Activated gamma-delta T cell (primary cell): ENCODE data around the gene SLAMF8.

Experiments
- DNase-seq: peaks from one replicate; lab custom pipeline; 2025; lab: John Stamatoyannopoulos, UW

The SLAMF8 gene

DNA sequence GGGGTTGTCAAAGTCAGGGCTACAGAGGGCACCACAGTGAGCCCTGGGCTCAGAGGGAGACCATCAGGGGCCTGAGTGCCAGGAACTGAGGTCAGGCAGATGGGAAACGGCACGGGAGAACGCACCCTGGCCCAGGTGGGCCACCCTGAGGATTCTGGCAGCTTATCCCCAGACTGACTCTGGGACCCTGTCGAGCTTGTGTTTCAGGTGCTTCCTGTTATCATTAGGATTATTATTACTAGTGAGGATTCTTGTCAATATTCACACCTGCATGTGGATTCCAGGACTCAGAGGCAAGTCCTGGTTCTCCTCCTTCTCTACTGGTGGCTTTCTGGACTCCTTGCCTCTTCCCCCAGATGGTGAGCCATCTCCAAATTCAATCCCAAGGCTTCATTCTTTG lies 20.6 kb downstream of the SLAMF8 start:
- DNase-seq, result no peak

DNA sequence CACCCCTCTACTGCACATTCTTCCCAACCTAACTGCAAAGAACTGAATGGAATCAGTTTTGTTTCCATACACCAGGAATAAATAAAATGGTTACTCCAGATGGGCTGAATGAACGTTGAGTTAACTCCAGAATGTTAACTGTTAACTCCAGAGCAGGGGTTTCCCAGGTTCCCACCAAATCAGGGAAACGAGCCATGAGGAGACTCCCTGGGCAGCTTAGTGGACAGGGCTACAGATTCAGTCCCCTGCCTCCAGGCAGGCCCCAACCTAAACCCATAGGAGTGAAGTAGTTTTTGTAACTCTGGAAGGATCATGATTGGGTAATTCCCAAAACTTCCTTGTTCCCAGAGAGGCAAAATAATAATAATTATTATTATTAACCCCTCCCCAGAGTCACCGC lies 21.7 kb downstream of the SLAMF8 start:
- no peak for DNase-seq

DNA sequence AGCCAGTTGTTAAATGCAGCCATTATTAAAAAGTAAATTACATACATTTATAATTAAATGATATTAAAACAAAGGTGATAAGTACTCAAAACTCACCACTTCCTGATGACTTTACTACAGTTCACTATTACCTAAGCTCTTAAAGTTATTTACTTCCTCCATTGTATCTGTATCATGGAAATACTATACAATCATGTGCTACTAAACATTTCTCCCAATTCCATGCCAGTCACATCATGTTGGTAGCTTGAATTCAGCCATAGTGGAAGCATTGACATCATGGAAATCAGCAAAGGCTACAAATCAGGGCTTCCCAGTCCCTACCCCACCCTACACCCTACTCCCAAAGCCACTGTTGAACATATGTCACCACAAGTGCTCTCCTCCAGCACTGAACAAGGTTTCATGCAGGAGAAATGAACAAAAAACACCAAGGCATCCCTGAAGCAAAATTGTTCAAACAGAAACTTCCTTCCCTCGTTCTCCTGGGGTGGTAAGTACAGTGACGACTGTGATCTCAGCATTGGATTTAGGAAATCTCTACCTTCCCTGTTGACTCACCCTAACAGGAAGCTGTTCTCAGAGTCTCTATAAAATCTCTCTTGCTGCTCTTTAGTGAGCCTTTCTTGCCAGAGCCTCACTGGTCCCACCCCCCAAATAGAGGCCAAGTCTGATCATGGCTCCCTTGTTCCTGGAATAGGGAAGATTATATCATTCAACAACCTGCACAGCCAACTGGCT lies 23.1 kb downstream of the SLAMF8 start:
- DNase-seq, result no peak

DNA sequence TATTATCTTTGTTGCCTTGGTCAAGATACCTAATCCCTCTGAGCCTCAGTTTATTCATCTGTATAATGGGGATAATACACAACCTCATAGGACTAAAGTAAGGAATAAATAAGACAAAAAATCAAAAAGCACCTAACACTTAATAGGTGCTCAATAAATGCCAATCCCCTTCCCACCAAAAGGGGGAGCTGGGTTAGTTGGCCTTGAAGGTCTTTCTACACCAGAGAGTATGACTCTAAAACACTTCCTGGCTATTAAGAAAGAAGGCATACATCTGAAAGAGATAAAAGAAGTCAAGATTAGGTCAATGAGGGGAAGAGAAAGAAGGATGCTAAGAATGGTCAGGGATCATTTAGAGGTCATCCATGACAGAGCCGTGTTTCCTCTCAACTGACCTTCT lies 24.7 kb downstream of the SLAMF8 start:
- DNase-seq, result no peak

DNA sequence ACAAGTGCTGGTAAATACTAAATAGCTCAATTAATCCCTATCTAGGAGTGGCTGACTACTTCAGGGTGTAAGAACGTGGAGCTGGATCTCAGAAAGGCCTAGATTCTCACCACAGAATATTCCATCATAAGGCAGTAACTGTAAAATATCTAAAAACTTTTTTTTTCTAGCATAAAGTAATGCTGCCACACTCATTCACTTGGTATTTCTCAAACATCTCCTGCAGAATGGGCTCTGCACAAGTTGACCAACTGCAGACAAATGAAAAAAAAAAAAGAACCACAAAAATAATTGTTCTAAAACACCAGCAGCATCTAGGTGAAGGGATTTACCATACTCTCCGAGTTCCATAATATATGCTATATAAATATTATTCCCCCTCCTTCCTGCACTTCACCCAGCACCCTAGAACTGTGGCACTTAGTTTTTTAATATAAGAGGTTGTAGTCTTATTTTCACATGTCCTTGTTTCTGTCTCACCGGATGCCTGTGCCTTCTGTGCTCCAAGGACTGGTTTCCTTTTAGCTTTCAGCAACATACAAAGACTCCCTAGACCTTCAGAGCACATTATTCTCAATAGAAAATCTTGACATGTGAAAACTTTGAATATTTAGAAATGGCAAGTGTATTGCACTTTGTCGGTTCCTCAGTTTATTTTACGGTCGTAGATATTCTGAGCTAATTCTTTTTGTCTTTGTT lies 26.9 kb downstream of the SLAMF8 start:
- no peak for DNase-seq

DNA sequence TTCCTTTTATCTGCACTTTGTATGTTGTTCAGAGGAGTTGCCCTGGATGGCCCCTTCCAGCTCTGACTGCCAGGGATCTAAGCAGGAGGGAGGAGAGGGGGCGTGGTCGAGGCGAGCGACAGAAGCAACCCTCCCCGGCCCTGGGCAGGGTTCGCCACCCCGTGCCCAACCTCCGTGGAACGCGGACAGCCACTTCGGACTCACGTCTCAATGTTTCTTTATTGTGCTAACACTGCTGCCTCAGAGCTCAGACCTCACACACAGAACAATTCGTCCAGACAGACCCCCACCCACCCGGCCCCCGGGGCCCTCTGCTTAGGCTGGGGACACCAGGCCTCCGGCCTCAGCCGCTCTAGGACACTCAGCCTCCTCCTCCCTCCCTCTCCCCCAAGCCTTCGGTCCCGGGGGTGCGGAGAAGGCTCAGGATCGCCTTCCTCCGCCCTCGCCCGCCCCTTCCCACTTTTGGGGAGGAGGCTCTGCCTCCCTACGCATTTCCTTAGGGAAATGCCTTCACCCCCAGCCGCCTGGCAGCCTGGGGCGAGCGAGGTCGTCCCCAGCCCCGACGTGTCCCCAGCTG lies 27.5 kb downstream of the SLAMF8 start:
- DNase-seq, result no peak

DNA sequence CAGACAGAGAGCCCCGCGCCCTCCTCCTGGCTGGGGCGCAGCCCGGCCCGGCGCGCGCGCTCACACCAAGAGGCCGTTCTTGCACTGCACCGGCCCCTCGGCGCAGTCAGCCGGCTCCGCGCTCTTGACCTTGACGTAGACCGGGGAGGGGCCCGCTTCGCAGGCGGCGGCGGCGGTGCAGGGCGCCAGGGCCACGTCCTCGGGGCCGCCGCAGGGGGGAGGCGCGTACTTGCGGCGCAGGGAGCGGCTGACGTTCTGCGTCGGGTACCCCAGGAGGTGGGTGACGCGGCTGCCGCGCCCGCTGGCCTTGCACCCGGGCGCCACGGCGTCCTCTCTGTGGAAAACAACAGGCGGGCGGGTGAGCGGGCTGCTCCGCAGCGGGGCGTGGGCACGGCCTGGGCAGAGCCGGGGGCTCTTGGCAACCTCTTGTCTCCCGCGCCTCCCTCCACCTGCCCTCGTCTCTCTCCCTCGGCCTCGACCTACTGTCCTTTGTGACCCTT lies 28.1 kb downstream of the SLAMF8 start:
- peak; percentile 64 for DNase-seq

DNA sequence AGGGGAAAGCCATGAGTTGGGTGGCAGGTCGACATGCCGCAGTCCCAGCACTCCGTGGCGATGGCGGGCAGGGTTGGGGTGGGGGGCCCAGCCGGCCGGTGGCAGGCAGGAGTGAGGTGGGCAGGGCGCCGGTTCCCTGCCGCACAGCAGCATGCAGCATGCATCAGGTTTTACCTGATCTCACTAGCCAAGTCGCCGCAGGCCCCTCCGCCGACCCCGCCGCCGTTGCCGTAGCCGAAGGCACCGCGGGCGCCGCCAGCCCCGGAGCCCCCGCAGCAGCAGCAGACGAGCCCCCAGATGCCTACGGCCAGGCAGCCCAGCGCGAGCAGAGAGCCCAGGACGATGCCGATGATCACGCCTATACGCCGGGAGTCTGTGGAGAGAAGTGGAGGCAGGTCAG lies 29.0 kb downstream of the SLAMF8 start:
- no peak for DNase-seq

DNA sequence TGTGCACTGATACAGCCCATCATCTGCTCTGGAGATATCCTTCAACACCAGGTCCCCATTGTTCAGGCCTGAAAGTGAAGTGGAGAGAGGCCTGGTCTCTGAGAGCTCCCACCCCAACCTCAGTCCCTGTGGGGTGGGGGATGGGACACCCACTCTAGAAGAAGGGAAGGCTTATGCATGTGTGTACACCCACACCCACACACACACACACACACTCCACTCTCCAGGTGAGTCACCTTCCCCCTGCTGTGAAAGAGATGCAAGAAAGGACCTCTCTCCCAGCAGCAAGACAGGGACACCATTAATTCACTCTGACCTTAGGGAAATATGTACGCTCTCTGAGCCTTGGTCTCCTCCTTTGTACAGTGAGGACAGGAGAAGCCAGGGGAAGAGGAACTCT lies 29.9 kb downstream of the SLAMF8 start:
- DNase-seq, result no peak

DNA sequence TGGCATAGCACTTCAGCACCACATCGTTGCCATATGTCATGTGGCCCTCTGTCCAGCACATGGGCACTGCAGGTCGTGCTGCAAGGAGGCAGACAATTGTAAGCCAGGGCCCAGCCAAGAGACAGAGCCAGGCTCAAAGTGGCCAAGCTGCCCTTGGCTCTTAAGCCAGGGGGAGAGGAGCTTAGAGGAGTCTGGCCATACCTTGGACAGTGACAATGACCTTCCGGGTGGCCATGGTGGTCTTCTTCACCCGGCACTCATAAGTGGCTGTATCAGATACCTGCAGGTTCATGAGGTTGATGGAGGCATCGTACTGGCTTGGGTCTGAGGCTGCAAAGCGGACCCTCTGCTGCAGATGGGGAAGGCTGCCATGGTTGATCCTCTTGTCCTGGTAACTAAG lies 31.2 kb downstream of the SLAMF8 start:
- no peak for DNase-seq

DNA sequence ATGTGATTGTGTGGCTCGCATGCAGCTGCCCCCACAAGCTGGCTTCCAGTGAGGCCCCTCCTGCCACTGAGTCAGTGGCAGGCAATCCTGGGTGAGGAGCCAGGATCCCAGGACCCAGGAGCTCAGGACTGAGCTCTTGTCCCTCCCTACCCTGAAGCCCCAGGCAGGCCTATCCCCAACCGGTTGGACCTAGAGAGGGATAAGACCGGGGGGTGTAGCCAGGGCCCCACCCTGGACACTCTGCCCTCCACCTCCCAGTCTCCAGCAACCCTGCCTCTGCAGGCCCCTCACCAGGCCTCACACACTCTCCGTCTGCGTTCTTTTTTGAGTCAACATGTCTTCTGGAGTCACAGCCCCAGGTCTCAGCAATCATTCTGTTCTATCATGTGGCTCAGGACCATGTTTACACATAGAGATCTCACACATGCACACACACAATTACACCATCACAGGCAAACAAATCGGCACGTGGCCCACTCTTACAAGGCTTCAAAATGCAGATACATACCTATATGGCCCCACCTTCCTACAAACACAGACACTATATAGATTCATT lies 33.2 kb downstream of the SLAMF8 start:
- no peak for DNase-seq

DNA sequence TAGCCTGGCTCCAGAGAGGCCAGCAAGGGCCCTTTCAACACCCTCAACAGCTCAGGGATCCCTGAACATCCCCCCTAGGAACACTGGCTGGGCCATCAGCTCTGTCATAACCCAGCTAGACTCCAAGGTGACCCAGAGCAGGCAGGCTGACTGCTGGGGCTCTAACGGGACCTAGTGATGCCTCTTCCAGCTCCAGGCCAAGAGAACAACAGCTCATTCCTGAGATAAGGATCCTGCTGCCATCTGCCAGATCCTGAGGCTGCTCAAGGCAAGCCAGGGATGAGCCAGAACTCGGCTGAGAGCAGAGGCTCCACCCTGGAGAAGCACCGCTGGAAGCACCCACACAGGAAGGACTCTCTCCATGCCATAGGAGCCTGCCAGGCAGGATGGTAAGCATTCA lies 33.8 kb downstream of the SLAMF8 start:
- no peak for DNase-seq

DNA sequence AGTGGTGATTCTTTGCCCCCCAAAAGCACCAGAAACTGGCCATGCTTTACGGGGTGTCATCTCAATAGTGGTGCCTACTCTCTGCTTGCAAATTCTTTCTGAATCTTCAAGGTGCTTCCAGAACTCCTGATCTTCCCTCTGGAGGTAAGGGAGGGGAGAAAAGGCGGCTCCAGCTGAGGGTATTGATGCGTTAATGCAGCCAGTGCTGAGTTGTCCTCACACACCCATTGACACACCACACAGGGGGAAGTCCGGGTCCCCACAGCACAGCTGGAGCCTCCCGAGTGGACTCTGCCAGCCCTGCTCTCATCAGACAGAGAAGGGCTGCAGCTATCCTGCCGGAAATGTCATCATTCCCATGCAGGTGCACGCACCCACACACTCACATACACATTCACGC lies 34.5 kb downstream of the SLAMF8 start:
- DNase-seq, result no peak

DNA sequence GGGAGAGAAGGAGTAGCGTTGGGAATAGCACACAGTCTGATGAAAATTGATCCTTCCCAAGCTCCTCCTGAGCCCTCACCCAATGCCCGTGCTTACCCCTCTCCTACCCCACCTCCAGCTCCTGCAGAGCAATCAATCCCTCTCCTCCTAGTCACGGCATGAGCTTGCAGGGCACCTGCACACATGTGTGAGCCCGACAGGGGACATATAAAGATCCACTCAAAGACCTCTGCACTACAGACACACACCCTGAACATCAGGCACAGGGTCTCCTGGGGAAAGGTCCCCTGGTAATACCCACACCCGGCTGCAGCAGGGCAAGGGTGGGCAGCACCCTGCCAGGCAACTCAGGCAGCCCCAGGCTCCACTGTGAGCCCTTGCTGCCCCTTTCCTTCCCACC lies 35.4 kb downstream of the SLAMF8 start:
- no peak for DNase-seq

DNA sequence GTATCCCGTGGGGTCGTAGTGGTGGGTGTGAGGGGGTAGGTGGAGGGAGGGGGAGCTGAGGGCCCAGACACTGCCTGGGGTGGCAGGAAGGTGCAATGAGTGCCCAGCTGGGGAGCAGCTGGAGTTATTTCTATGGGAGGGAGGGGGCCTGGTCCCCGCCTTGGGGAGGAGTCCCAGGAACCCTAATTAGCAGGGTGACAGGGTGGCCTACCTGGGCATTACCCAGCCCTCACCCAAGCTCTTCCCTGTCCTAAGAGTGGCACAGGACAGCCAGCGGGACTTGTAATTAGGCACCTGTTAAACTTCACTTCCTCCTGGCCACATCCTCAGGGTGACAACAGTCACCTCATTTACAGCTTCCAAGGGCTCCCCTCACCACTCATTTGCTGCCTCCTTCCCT lies 35.9 kb downstream of the SLAMF8 start, which contains the start of gene VSIG8:
VSIG8 (minus strand) TSS at position 101 of the 400 bp plus-strand sequence. CDS start 136 bp downstream, outside the sequence.
- no peak for DNase-seq

DNA sequence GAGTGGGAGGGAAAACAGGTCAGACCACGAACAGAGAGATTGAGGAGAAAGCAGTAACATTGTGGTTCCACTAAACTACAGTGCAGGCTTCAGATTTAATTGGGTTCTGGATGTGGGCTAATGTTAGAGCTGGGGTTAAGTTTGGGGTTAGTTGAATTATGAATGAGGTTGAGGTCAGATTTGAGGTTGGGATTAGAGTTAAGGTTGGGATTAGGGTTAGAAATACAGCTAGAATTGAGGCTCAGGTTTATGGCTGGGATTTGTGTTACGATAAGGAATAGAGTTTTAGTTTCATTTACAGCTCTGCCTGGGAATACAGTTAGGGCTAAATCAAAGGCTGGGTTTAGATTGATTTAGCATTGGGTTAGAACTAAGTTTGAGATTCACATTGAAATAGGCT lies 37.6 kb downstream of the SLAMF8 start:
- DNase-seq, result no peak

DNA sequence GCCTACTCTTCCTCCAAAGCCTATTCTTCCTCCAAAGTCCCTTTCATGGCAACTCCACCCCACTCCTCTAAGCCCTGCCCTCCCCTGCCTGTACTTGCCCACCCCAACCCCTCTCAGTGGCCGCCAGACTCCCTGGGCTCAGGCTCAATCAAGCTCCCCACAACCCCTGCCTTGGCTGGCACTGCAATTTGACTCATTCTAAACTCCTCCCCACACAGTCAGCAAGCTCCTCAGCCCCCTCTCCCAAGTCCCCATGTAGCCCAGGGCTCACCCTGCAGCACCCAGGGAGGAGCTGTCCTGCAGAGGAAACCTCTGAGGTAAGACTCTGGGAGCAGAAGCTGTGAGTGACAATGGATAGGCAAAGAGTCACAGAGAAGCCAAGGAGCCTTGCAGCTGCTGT lies 39.4 kb downstream of the SLAMF8 start:
- no peak for DNase-seq

DNA sequence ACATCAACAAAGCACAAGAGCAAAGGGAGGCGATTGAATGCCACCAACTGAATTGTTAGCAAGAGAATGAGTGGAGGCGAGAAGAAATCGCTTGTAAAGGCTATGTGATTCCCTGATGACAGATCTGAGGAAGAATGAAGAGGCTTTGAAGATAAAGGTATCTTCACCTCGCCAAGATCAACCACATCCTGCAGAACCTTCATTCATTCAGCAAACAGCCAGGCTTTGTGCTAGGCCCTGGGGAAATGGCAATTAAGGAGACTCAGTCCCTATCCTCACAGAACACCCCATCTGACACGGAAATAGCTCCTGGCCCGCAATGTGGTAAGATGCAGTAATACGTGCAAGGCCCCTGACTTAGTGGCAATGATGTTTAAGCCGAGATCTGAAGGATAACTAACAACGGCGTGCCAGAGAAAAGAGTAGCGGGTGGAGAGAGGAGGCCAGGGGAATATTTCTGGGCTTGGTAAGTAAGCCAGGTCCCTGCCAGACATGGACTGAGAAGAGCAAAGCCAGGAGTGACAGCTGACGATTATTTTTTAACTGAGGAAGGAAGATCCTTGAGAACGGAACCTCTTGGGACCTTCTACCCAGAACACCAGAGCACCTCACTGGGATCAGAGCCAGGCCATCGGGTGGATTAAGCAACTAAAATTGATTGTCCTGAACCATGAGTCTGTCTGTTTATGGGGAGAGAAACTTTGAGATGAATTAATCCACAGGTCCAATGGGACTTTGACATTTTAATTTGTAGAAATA lies 40.4 kb downstream of the SLAMF8 start:
- no peak for DNase-seq

DNA sequence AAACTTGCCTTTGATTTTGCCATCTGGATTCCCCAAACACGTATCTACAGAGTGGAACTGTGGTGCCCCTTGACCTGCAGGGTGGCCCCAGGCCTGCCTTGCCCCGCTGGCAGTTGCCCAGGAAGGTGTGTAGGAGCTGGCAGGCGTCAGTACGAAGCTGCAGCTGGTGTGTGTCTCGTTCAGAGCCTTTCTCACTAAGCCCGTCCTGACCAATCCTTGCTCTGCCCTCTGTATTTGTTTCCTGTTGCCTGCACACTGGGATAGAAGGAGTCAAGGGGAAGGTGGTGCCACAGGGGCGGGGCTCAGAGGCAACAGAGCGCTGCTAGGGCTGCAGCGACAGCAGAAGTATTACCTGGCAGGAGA lies 41.0 kb downstream of the SLAMF8 start:
- no peak for DNase-seq

DNA sequence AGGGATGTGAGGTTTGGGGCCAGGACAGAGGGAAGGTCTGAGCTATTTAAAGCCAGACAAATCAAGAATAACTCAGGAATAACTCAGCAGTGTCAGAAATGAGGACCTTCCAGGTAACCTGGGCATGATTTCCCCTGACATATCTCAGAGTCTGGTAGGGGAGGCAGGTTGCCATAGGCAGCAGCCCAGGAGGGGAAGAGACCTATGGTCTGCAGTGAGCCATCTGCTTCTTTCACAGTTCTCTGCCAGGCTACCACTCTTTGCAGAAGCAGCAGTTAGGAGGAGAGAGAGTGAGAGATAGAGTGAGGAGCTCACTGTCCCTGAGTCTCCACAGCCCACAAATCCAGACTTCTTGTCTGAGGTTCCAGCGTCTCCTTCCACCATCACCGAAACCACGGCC lies 42.1 kb downstream of the SLAMF8 start:
- no peak for DNase-seq

DNA sequence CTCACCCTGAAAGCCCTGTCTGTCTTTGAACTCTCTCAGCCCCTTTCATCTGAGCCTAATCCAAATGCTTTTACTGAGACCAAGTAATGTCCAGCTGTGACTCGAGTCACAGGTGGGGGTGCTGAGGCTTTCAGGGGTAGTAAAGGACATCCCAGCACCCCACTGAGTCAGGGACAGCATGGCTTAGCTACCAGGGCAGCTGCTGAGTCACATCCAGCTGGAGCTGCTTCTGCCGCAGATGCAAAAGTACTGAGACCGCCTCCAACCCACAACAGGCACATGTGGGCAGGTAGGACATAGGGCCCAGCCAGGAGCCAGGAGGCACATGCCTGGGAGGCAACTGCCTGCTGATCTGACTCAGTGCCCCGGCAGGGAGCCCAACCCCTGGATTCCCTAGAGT lies 42.5 kb downstream of the SLAMF8 start:
- DNase-seq, result no peak

DNA sequence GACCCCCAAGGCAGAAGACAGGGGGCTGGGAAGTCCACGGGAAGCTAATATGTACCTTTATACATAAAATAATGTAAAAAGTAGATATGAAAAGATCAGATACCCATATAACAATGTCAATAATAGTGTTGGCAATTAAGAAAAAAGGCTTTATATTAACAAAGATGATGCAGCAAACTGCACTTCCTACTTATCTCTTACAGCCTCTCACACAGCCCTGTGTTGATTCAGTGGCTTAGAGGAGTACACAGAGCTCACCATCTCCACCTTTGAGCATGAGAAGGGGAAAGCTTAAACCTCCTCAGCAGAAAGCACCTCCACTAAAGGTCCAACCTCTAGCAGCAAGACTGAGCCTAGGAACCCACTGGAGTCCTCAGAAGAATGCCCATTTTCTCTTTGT lies 42.9 kb downstream of the SLAMF8 start:
- DNase-seq, result no peak
